ENCODE results near the gene ZNF691.
"Not testable (repeated sequence)": the region's sequence is repeated elsewhere in the genome, so short reads cannot be mapped to it uniquely, and the experiment has no call there.

The ZNF691 gene

DNA sequence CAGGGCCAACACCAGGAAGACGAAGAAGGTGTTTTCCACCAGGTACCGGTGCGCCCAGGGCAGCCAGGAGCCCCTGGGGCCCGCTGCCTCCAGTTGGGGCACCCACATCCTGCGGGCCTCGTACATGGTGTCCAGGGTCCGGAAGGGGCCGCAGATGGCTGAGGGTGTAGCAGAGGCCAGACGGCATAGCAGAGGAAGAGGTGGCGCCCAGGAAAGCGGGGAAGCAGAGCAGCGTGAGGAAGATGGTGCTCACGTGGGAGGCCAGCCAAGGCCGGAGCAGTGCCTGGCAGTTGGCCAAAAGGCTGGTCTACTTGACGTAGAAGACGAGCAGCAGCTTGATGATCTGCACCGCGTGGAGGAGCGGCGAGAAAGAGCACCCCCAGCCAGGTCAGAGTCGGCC lies 40.4 kb downstream of the ZNF691 start:
- H3K36me3 ChIP-seq (ENCODE audit: low read depth): no peaks in the 10 kb centered on the region
- no peak for ATAC-seq (ENCODE audit: low read depth)
- no peak overlapping the region for H3K4me3 ChIP-seq (ENCODE audit: severe bottlenecking)
- no peaks in the 10 kb centered on the region for H3K9me3 ChIP-seq (ENCODE audit: severe bottlenecking)
- H3K4me1 ChIP-seq (ENCODE audit: insufficient read depth, poor library complexity, severe bottlenecking): no peaks in the 10 kb centered on the region
- TF ChIP-seq, protein P1, sequence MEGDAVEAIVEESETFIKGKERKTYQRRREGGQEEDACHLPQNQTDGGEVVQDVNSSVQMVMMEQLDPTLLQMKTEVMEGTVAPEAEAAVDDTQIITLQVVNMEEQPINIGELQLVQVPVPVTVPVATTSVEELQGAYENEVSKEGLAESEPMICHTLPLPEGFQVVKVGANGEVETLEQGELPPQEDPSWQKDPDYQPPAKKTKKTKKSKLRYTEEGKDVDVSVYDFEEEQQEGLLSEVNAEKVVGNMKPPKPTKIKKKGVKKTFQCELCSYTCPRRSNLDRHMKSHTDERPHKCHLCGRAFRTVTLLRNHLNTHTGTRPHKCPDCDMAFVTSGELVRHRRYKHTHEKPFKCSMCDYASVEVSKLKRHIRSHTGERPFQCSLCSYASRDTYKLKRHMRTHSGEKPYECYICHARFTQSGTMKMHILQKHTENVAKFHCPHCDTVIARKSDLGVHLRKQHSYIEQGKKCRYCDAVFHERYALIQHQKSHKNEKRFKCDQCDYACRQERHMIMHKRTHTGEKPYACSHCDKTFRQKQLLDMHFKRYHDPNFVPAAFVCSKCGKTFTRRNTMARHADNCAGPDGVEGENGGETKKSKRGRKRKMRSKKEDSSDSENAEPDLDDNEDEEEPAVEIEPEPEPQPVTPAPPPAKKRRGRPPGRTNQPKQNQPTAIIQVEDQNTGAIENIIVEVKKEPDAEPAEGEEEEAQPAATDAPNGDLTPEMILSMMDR (IDR thresholded peaks at IDR 0.05; ENCODE audit: poor library complexity, severe bottlenecking): no peak
- H3K27me3 ChIP-seq (ENCODE audit: insufficient read depth, poor library complexity, severe bottlenecking): no peaks in the 10 kb centered on the region
- no peak overlapping the region for H3K27ac ChIP-seq (ENCODE audit: poor library complexity, severe bottlenecking)
- no peak for DNase-seq (ENCODE audit: low spot score)

DNA sequence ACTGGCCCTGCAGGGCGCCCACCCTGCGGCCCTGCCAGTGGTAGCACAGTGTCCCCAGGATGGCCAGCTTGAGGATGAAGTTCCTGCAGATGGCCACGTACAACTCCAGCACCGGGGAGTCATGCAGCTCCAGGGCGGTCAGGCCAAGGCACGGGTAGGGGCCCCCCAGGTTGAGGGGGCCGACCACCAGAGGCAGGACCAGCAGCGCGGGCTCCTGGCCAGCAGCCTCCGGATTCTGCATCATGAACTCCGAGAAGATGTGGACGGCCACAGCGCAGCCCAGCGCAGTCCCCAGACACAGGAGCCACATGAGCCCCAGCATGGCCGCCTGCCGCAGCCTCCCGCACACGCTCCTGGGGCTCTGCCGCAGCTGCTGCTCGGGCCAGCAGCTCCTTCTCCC lies 41.0 kb downstream of the ZNF691 start:
- H3K4me3 ChIP-seq (ENCODE audit: severe bottlenecking): no peak overlapping the region
- TF ChIP-seq, protein P1 (IDR thresholded peaks at IDR 0.05; ENCODE audit: poor library complexity, severe bottlenecking): no peak
- no peaks in the 10 kb centered on the region for H3K27me3 ChIP-seq (ENCODE audit: insufficient read depth, poor library complexity, severe bottlenecking)
- H3K27ac ChIP-seq (ENCODE audit: poor library complexity, severe bottlenecking): no peak overlapping the region
- no peaks in the 10 kb centered on the region for H3K4me1 ChIP-seq (ENCODE audit: insufficient read depth, poor library complexity, severe bottlenecking)
- no peaks in the 10 kb centered on the region for H3K9me3 ChIP-seq (ENCODE audit: severe bottlenecking)
- ATAC-seq (ENCODE audit: low read depth) (no peak), DNase-seq (ENCODE audit: low spot score) (no peak)
- H3K36me3 ChIP-seq (ENCODE audit: low read depth): no peaks in the 10 kb centered on the region

DNA sequence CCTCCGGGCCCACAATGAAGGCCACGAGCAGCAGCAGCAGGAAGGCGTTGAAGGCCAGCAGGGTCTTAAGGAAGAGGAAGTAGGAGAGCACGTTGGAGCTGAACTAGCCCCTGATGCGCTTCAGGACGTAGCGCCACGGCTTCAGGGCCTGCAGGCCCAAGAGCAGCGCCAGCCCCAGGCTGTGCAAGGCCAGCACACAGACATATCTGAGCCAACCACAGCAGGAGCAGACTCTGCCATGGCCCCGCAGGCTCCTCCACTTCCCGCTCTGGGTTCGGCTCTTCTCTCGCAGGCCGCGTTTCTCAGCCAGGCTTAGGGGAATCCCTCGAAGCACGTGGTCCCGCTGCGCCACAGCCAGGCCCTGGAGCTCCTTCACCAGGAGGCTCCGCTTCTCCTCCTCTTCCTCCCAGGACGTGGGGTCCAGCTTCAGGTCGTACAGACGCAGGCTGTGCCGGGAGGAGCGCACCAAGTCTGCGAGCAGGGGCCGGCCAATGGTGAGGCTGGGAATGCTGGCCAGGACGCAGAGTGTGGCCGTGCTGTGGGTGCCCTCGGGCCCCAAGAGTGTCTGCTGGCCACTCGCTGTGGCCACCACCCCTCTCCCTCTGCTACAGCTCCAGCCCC lies 41.7 kb downstream of the ZNF691 start:
- H3K36me3 ChIP-seq (ENCODE audit: low read depth): no peaks in the 10 kb centered on the region
- ATAC-seq (ENCODE audit: low read depth) (no peak), DNase-seq (ENCODE audit: low spot score) (no peak)
- TF ChIP-seq, protein P1 (IDR thresholded peaks at IDR 0.05; ENCODE audit: poor library complexity, severe bottlenecking): no peak
- no peak overlapping the region for H3K4me3 ChIP-seq (ENCODE audit: severe bottlenecking)
- H3K9me3 ChIP-seq (ENCODE audit: severe bottlenecking): no peaks in the 10 kb centered on the region
- H3K27ac ChIP-seq (ENCODE audit: poor library complexity, severe bottlenecking): no peak overlapping the region
- H3K27me3 ChIP-seq (ENCODE audit: insufficient read depth, poor library complexity, severe bottlenecking): no peaks in the 10 kb centered on the region
- no peaks in the 10 kb centered on the region for H3K4me1 ChIP-seq (ENCODE audit: insufficient read depth, poor library complexity, severe bottlenecking)

DNA sequence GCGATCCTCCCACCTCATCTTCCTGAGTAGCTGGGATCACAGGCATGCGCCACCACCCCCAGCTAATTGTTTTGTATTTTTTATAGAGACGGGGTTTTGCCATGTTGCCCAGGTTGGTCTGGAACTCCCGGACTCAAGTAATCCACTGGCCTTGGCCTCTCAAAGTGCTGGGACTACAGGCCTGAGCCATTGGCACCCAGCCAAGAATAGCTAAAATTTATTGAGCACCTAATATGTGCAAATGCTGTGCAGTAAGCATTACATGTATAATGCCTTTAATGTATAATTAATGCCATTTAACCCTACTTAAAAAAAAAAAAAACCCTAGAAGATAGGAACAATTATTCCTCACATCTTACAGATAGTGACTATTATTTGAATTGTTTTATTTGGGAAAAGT lies 42.9 kb downstream of the ZNF691 start:
- Histone ChIP-seq H3K27me3 (ENCODE audit: insufficient read depth, poor library complexity, severe bottlenecking) (no peaks in the 10 kb centered on the region), H3K9me3 (ENCODE audit: severe bottlenecking) (no peaks in the 10 kb centered on the region), H3K4me1 (ENCODE audit: insufficient read depth, poor library complexity, severe bottlenecking) (no peaks in the 10 kb centered on the region), H3K4me3 (ENCODE audit: severe bottlenecking) (no peak overlapping the region), H3K36me3 (ENCODE audit: low read depth) (no peaks in the 10 kb centered on the region), H3K27ac (ENCODE audit: poor library complexity, severe bottlenecking) (no peak overlapping the region)
- no peak for DNase-seq (ENCODE audit: low spot score)
- ATAC-seq (ENCODE audit: low read depth): no peak
- TF ChIP-seq, protein P1 (IDR thresholded peaks at IDR 0.05; ENCODE audit: poor library complexity, severe bottlenecking): no peak

DNA sequence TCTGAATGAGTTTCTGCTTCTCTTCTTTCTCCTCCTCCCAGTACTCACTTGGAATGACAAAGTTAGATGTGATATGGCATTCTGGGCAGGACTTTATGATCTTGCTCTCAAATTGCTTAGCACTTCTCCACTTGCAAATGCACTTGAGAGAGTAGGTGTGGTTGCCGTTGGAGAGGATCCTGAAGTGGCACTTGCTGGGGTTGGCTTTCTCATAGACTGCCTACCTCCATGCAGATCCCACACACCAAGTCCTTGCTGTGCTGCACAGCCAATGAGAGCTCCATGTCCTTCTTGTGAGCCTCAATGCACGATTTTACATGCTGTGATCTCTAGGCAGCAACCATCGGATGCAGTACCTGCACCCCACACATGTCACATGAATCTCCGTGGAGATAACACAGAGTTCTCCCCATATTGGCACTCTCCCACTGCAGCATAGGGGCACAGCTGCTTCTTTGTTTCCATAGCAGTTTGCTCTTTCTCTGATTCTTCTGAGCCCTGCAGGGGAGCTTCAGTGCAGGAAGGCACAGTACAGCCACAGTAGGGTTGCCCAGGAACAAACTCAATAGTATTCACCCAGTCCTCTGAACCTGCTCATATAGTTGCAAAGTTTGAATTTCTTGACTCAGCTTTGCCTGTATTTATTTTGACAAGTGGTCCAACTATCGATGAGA lies 45.2 kb downstream of the ZNF691 start:
- Histone ChIP-seq H3K4me1 (ENCODE audit: insufficient read depth, poor library complexity, severe bottlenecking) (no peaks in the 10 kb centered on the region), H3K27me3 (ENCODE audit: insufficient read depth, poor library complexity, severe bottlenecking) (no peaks in the 10 kb centered on the region), H3K36me3 (ENCODE audit: low read depth) (no peaks in the 10 kb centered on the region), H3K4me3 (ENCODE audit: severe bottlenecking) (no peak overlapping the region), H3K27ac (ENCODE audit: poor library complexity, severe bottlenecking) (no peak overlapping the region), H3K9me3 (ENCODE audit: severe bottlenecking) (no peaks in the 10 kb centered on the region)
- ATAC-seq (ENCODE audit: low read depth) (no peak), DNase-seq (ENCODE audit: low spot score) (no peak)
- TF ChIP-seq, protein P1 (IDR thresholded peaks at IDR 0.05; ENCODE audit: poor library complexity, severe bottlenecking): no peak

DNA sequence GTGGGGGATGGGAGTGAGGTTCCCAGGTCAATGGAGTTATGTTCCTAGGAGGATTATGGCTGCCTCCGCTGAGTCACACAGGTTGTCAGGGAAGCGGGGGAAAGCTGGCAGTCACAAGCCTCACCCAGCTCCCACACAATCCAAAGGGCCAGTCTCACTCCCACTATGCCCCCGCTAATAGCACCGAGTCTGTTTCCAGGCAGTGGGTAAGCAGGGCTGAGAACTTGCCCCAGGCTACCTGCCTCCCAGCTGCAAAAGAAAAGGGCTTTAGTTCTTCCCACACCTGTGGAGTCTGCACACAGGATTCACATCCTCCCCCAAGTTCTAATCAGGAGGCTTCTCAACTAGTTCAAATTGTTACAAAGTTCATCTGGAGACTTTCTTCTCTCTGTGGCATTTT lies 53.5 kb downstream of the ZNF691 start:
- not testable (repeated sequence) for DNase-seq (ENCODE audit: low spot score); H3K27me3 ChIP-seq (ENCODE audit: insufficient read depth, poor library complexity, severe bottlenecking); ATAC-seq (ENCODE audit: low read depth); H3K36me3 ChIP-seq (ENCODE audit: low read depth); H3K27ac ChIP-seq (ENCODE audit: poor library complexity, severe bottlenecking); H3K9me3 ChIP-seq (ENCODE audit: severe bottlenecking); H3K4me1 ChIP-seq (ENCODE audit: insufficient read depth, poor library complexity, severe bottlenecking); H3K4me3 ChIP-seq (ENCODE audit: severe bottlenecking)

Measured in RWPE2 (cell line).